ENCODE measurements around the gene GSPT1. TPM values are rescaled to one million over a fixed set of nuclear protein-coding genes. Genes with fewer than 3 reads are reported as not detected.

GSPT1 gene
- total RNA-seq, 2 donors from 2014 or later: 22.4 to 43.6 TPM

DNA sequence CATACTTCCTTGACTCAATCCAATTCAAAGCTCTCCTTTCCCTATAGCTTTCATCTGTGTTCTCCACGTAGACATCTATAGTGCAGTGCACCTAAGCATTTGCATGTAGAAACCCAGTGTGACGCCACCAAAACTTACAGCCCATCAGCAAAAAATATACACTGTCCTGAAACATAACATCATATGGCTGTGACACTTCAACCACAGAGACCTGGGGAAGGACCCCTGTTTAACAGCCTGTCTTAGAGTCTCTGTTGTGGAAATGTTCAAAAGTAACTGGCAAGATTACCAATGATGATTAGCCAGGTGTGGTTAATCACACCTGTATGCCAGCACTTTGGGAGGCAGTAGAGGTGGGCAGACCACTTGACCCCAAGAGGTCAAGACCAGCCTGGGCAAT is 22.2 kb downstream of the GSPT1 start:
- TF ChIP-seq, protein P1, sequence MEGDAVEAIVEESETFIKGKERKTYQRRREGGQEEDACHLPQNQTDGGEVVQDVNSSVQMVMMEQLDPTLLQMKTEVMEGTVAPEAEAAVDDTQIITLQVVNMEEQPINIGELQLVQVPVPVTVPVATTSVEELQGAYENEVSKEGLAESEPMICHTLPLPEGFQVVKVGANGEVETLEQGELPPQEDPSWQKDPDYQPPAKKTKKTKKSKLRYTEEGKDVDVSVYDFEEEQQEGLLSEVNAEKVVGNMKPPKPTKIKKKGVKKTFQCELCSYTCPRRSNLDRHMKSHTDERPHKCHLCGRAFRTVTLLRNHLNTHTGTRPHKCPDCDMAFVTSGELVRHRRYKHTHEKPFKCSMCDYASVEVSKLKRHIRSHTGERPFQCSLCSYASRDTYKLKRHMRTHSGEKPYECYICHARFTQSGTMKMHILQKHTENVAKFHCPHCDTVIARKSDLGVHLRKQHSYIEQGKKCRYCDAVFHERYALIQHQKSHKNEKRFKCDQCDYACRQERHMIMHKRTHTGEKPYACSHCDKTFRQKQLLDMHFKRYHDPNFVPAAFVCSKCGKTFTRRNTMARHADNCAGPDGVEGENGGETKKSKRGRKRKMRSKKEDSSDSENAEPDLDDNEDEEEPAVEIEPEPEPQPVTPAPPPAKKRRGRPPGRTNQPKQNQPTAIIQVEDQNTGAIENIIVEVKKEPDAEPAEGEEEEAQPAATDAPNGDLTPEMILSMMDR (IDR thresholded peaks at IDR 0.05): no peak
- TF ChIP-seq POLR2A (IDR thresholded peaks at IDR 0.05): no peak
- intact Hi-C loops (cut with DNase I): no loop called here
- WGBS, 2 donors: 87 to 94% methylated on average over 2 of the region's 2 CpGs

DNA sequence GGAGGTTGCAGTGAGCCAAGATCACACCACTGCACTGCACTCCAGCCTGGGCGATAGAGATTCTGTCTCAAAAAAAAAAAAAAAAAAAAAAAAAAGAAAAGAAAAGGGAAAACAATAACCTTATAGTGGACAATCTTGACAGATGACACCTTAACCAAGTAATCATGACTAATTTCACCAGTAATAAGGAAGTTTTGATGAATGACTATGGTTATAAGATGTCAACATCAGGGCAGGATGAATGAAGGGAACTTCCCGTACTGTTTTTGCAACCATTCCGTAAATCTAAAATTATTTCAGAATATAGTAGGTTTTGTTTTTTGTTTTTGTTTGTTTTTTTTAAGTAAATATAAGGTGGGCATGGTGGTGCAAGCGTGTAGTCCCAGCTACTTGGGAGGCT is 23.0 kb downstream of the GSPT1 start:
- no peak overlapping the region for H3K27ac ChIP-seq
- no peaks in the 10 kb centered on the region for H3K27me3 ChIP-seq
- WGBS, 2 donors: 81 to 85% methylated on average over 4 of the region's 4 CpGs
- ATAC-seq (no peak), DNase-seq (no peak)
- H3K4me1 ChIP-seq: peaks cover 6% of the 10 kb centered on the region
- H3K9me3 ChIP-seq: no peaks in the 10 kb centered on the region
- TF ChIP-seq, protein P1 (IDR thresholded peaks at IDR 0.05): no peak
- no peak for TF ChIP-seq POLR2A (IDR thresholded peaks at IDR 0.05)
- intact Hi-C loops (cut with DNase I): no loop called here
- H3K4me3 ChIP-seq: no peak overlapping the region
- peaks cover 8 to 33% of the 10 kb centered on the region in 2 donors for H3K36me3 ChIP-seq (replicated peaks in 1 of 2; ENCODE audit: insufficient read depth in 1 of 2, low read depth in 2 of 2)

More for the DNA sequence above, 22.2 kb downstream of the GSPT1 start:
- H3K36me3 ChIP-seq (replicated peaks in 1 of 2; ENCODE audit: insufficient read depth in 1 of 2, low read depth in 2 of 2): peaks cover 8 to 29% of the 10 kb centered on the region in 2 donors
- ATAC-seq (no peak), DNase-seq (no peak)
- no peak overlapping the region for H3K4me3 ChIP-seq
- H3K27ac ChIP-seq: no peak overlapping the region
- H3K27me3 ChIP-seq: no peaks in the 10 kb centered on the region
- H3K4me1 ChIP-seq: peaks cover 6% of the 10 kb centered on the region
- H3K9me3 ChIP-seq: no peaks in the 10 kb centered on the region

DNA sequence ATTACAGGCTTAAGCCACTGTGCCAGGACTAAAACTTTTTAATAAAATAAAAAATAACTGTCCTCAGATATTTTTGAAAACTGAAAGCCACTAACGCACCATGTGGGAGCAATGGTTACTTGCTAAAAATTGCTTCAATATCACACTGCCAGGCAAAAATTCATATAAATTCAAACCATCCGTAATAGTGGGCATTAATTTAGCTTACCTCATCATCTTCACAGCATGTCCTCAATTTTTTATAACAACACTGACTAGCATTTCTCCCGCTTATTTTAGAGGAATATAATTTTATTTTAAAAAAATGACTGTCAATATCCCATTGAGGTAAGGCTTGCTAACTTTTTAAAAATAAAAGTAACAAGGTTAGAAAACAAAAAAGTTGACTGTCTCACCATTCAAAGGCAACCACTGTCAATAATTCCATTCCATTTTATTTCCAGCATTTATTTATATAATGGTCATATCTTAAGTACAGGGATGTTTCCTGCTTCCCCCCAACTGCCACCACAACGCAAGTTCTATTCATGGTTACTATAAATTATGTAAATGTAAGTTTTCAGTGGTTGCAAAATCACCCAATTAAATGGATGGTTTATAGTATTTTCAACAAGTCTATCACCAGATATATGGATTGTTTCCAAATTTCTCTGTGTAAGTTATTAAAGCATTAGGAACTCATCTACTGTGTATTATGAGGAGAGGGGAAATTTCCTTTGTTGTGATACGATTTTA is 25.4 kb downstream of the GSPT1 start:
- no peak for TF ChIP-seq POLR2A (IDR thresholded peaks at IDR 0.05)
- TF ChIP-seq, protein P1 (IDR thresholded peaks at IDR 0.05): no peak

DNA sequence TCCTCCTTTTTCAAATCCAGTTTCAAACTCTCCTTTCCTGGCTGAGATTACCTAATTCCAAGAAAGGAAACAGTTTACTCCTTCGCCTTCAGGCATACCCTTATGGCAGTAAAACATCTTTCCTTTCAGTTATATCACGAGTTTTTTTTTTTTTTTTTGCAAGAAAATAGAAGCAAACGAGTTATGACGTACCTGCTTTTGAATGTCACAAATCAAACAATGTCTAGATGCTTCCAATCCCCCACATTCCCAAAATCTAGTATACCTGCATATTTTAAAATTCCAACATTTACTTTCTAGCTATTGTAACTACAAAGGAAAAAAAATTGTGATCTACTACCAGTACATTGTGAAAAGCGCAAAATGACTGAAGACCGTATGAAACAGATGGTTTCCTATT is 28.9 kb downstream of the GSPT1 start:
- Histone ChIP-seq H3K4me1 (no peaks in the 10 kb centered on the region), H3K27ac (no peak overlapping the region), H3K27me3 (no peaks in the 10 kb centered on the region), H3K36me3 (replicated peaks in 1 of 2; ENCODE audit: insufficient read depth in 1 of 2, low read depth in 2 of 2) (peaks cover 25 to 46% of the 10 kb centered on the region in 2 donors), H3K9me3 (no peaks in the 10 kb centered on the region), H3K4me3 (no peak overlapping the region)
- 82 to 88% methylated on average over 6 of the region's 6 CpGs for WGBS, 2 donors
- DNase-seq: no peak
- intact Hi-C loops (cut with DNase I): no loop called here
- no peak for ATAC-seq
- no peak for TF ChIP-seq POLR2A (IDR thresholded peaks at IDR 0.05)
- TF ChIP-seq, protein P1 (IDR thresholded peaks at IDR 0.05): no peak

More for the DNA sequence above, 25.4 kb downstream of the GSPT1 start:
- DNase-seq (no peak), ATAC-seq (no peak)
- Histone ChIP-seq H3K4me3 (no peak overlapping the region), H3K36me3 (replicated peaks in 1 of 2; ENCODE audit: insufficient read depth in 1 of 2, low read depth in 2 of 2) (peaks cover 26 to 49% of the 10 kb centered on the region in 2 donors), H3K27me3 (no peaks in the 10 kb centered on the region), H3K9me3 (no peaks in the 10 kb centered on the region), H3K4me1 (no peaks in the 10 kb centered on the region), H3K27ac (no peak overlapping the region)
- WGBS, 2 donors: 75 to 92% methylated on average over 5 of the region's 5 CpGs
- intact Hi-C loops (cut with DNase I): no loop called here

DNA sequence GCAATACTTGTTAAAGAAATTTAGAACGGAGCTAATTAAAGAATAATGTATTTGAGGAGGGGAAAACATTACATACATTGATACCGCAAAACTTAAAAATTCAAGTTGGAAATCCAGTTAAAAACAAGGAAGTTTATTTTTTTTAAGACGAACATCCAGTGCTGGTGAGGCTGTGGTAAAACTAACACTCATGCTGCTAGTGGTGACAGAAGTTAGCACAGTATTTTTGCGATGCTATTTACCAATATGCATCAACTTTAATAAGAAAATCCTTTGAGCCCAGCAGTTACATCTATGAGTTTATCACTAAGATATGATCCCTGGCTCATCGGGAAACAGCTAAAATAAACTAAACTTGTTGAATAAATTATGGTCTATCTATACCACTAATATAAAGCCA is 31.7 kb downstream of the GSPT1 start:
- no peak for DNase-seq
- ATAC-seq: no peak
- no peak overlapping the region for H3K4me3 ChIP-seq
- H3K4me1 ChIP-seq: no peaks in the 10 kb centered on the region
- peaks cover 19 to 41% of the 10 kb centered on the region in 2 donors for H3K36me3 ChIP-seq (replicated peaks in 1 of 2; ENCODE audit: insufficient read depth in 1 of 2, low read depth in 2 of 2)
- intact Hi-C loops (cut with DNase I): no loop called here
- no peaks in the 10 kb centered on the region for H3K9me3 ChIP-seq
- H3K27ac ChIP-seq: no peak overlapping the region
- no peaks in the 10 kb centered on the region for H3K27me3 ChIP-seq
- 95 to 98% methylated on average over 5 of the region's 5 CpGs for whole genome bisulfite sequencing, 2 donors
- no peak for TF ChIP-seq POLR2A (IDR thresholded peaks at IDR 0.05)
- TF ChIP-seq, protein P1 (IDR thresholded peaks at IDR 0.05): no peak

Measured in body of pancreas (tissue), 4 donors.